GM23338 (cell line): ENCODE measurements around the gene PLA2R1. TPM values are rescaled to one million over a fixed set of nuclear protein-coding genes. Genes with fewer than 3 reads are reported as not detected.

ENCODE experiments used
- ATAC-seq: fragments of 200-7000 bp; cut with Tn5 transposase; 3 replicates; pipeline ENCODE4 v1.9.1; 2020
- DNase-seq: peaks from one replicate; pipeline ENCODE4 v3.0.0-alpha.2; 2015; ENCODE audit warnings: low spot score
- H2AFZ ChIP-seq: fragments of 200-600 bp; sonication (generic); 2 replicates; pipeline ENCODE4 v1.8.0; 2016; ENCODE audit warnings: antibody characterized with exemption, mild to moderate bottlenecking, moderate library complexity
- H3F3A ChIP-seq: fragments of 200-600 bp; sonication (generic); replicated peaks from 2 replicates; pipeline ENCODE4 v1.8.0; 2017; ENCODE audit warnings: antibody characterized with exemption, mixed run types, low read depth
- H3K27ac ChIP-seq: fragments of 200-600 bp; sonication (generic); 2 replicates; pipeline ENCODE4 v1.6.1; 2016; ENCODE audit warnings: low read depth
- H3K27me3 ChIP-seq: fragments of 200-600 bp; sonication (generic); 2 replicates; pipeline ENCODE4 v1.8.0; 2016; ENCODE audit warnings: mild to moderate bottlenecking, mixed run types, moderate library complexity; ENCODE audit not compliant: insufficient read depth
- H3K36me3 ChIP-seq: fragments of 200-600 bp; sonication (generic); 2 replicates; pipeline ENCODE4 v1.8.0; 2016; ENCODE audit warnings: mild to moderate bottlenecking; ENCODE audit not compliant: insufficient read depth
- H3K4me1 ChIP-seq: fragments of 200-600 bp; sonication (generic); 2 replicates; pipeline ENCODE4 v1.8.0; 2016; ENCODE audit warnings: mild to moderate bottlenecking, moderate library complexity; ENCODE audit not compliant: insufficient read depth
- H3K4me2 ChIP-seq: fragments of 200-600 bp; sonication (generic); 2 replicates; pipeline ENCODE4 v1.7.1; 2017; ENCODE audit warnings: mixed run types
- H3K4me3 ChIP-seq: fragments of 200-600 bp; sonication (generic); 2 replicates; pipeline ENCODE4 v1.6.1; 2016; ENCODE audit warnings: mixed run types
- H3K79me2 ChIP-seq: fragments of 200-600 bp; sonication (generic); replicated peaks from 2 replicates; pipeline ENCODE4 v1.8.0; 2017; ENCODE audit warnings: mild to moderate bottlenecking; ENCODE audit not compliant: insufficient read depth
- H3K9me2 ChIP-seq: fragments of 200-600 bp; sonication (generic); 2 replicates; pipeline ENCODE4 v1.8.0; 2017; ENCODE audit not compliant: insufficient read depth
- H4K20me1 ChIP-seq: fragments of 200-600 bp; sonication (generic); replicated peaks from 2 replicates; pipeline ENCODE4 v1.8.0; 2017; ENCODE audit warnings: mild to moderate bottlenecking; ENCODE audit not compliant: insufficient read depth
- H3K27ac Mint-ChIP-seq: 2 replicates; pipeline ENCODE4 v1.8.0; 2020; ENCODE audit warnings: inconsistent platforms, mild to moderate bottlenecking, moderate library complexity, mixed read lengths
- H3K27me3 Mint-ChIP-seq: 3 replicates; pipeline ENCODE4 v1.8.0; 2022; ENCODE audit warnings: low read depth, mild to moderate bottlenecking, moderate library complexity, mixed read lengths, inconsistent platforms; ENCODE audit not compliant: insufficient read depth, poor library complexity
- H3K36me3 Mint-ChIP-seq: 3 replicates; pipeline ENCODE4 v1.8.0; 2021; ENCODE audit warnings: low read depth, mild to moderate bottlenecking, inconsistent platforms, moderate library complexity, mixed read lengths
- H3K4me1 Mint-ChIP-seq: 3 replicates; pipeline ENCODE4 v1.8.0; 2020; ENCODE audit warnings: mild to moderate bottlenecking, inconsistent platforms, mixed read lengths
- H3K4me3 Mint-ChIP-seq: 3 replicates; pipeline ENCODE4 v1.8.0; 2021; ENCODE audit warnings: moderate library complexity, mild to moderate bottlenecking, inconsistent platforms, mixed read lengths
- H3K9me3 Mint-ChIP-seq: 3 replicates; pipeline ENCODE4 v1.8.0; 2020; ENCODE audit warnings: moderate library complexity, mild to moderate bottlenecking, inconsistent platforms, mixed read lengths
- CREB1 ChIP-seq: fragments of 250-450 bp; sonication (Bioruptor Pico); IDR thresholded peaks from 2 replicates; pipeline ENCODE4 v1.5.0; 2020; ENCODE audit warnings: low read depth, mild to moderate bottlenecking, moderate library complexity
- ETS1 ChIP-seq: IDR thresholded peaks from 2 replicates; pipeline ENCODE4 v1.6.1; 2016; ENCODE audit warnings: antibody characterized with exemption
- EZH2 ChIP-seq: fragments of 200-600 bp; sonication (generic); IDR thresholded peaks from one replicate; pipeline ENCODE4 v1.8.0; 2017; ENCODE audit warnings: antibody characterized with exemption, mild to moderate bottlenecking, low read depth; ENCODE audit not compliant: unreplicated experiment
- EZH2phosphoT487 ChIP-seq: fragments of 200-600 bp; sonication (generic); IDR thresholded peaks from one replicate; pipeline ENCODE4 v1.8.1; 2018; ENCODE audit warnings: antibody characterized with exemption; ENCODE audit not compliant: unreplicated experiment
- JUNB ChIP-seq: IDR thresholded peaks from one replicate; pipeline ENCODE4 v1.6.1; 2016; ENCODE audit warnings: antibody characterized with exemption; ENCODE audit not compliant: unreplicated experiment
- NANOG ChIP-seq: IDR thresholded peaks from 2 replicates; pipeline ENCODE4 v1.6.1; 2016; ENCODE audit warnings: antibody characterized with exemption, borderline replicate concordance
- POLR2AphosphoS5 ChIP-seq: IDR thresholded peaks from 2 replicates; pipeline ENCODE4 v1.6.1; 2016; ENCODE audit warnings: antibody characterized with exemption, low read depth
- STAT1 ChIP-seq: IDR thresholded peaks from one replicate; pipeline ENCODE4 v1.6.1; 2016; ENCODE audit warnings: antibody characterized with exemption; ENCODE audit not compliant: unreplicated experiment
- ZNF114 ChIP-seq: fragments of 250-450 bp; sonication (Bioruptor Pico); IDR thresholded peaks from 2 replicates; pipeline ENCODE4 v1.5.0; 2020; ENCODE audit warnings: mild to moderate bottlenecking, moderate library complexity
- ZNF331 ChIP-seq: fragments of 250-450 bp; sonication (Bioruptor Pico); IDR thresholded peaks from 2 replicates; pipeline ENCODE4 v1.5.0; 2020; ENCODE audit warnings: low read depth, mild to moderate bottlenecking, moderate library complexity
- polyA plus RNA-seq: library from polyadenylated mRNA; unstranded; fragments of >200 nt; fragmentation: Nextera tagmentation; extraction: Ambion mirVana; gene quantifications from 2 replicates; pipeline ENCODE4 v1.2.1, GENCODE V29; 2016
- total RNA-seq: library from RNA; depleted of rRNA; stranded (reverse); fragments of >200 nt; shearing (Covaris generic); gene quantifications from 2 replicates; pipeline ENCODE4 v1.2.3, GENCODE V29; 2014
- TF ChIP-seq, protein P1 (sequence below): fragments of 250-450 bp; sonication (Bioruptor Pico); IDR thresholded peaks from 2 replicates; pipeline ENCODE4 v1.5.0; 2020; ENCODE audit warnings: mild to moderate bottlenecking, moderate library complexity
- TF ChIP-seq, protein P2 (sequence below), 2 experiments: fragments of 200-600 bp in 1 of 2; sonication (generic) in 1 of 2; conservative IDR thresholded peaks; 2 replicates each; pipeline versions ENCODE4 v1.5.1 to v1.6.1; 2016 to 2017; ENCODE audit warnings: antibody characterized with exemption in 2 of 2, low read depth in 2 of 2, mild to moderate bottlenecking in 2 of 2, moderate library complexity in 1 of 2
- TF ChIP-seq, protein P3 (sequence below): IDR thresholded peaks from one replicate; pipeline ENCODE4 v1.6.1; 2018; ENCODE audit warnings: antibody characterized with exemption; ENCODE audit not compliant: unreplicated experiment

Gene PLA2R1
- total and polyA plus RNA-seq, 2 experiments from 2014 or later: 0.57 to 1.2 TPM

GRCh38 chr2:160045703-160046210, 16.7 kb downstream of the PLA2R1 start:
- peaks cover 7% of the 10 kb centered on the region for H3K4me1 Mint-ChIP-seq
- H3K27me3 Mint-ChIP-seq: no peaks in the 10 kb centered on the region
- H3K4me3 Mint-ChIP-seq: no peak overlapping the region
- H3K4me2 ChIP-seq: no peak overlapping the region
- 0 out of 2 replicates have a peak, but pooled peaks cover 5% of the 10 kb centered on the region for H3K9me2 ChIP-seq
- peaks cover 6% of the 10 kb centered on the region; the same call in 1 of the 2 replicates for H3K4me1 ChIP-seq
- no peaks in the 10 kb centered on the region for H3K36me3 ChIP-seq
- H2AFZ ChIP-seq: no peak overlapping the region
- H3F3A ChIP-seq: no peaks in the 10 kb centered on the region
- DNase-seq: no peak
- H3K27ac Mint-ChIP-seq: no peak overlapping the region
- no peaks in the 10 kb centered on the region for H4K20me1 ChIP-seq
- H3K27ac ChIP-seq: no peak overlapping the region
- H3K4me3 ChIP-seq: no peak overlapping the region
- TF ChIP-seq CREB1 (CRISPR knock-in tag) (no peak), ETS1 (no peak), ZNF331 (CRISPR knock-in tag) (no peak), JUNB (no peak), STAT1 (no peak), ZNF114 (CRISPR knock-in tag) (no peak), EZH2phosphoT487 (no peak), EZH2 (no peak), POLR2AphosphoS5 (no peak), NANOG (no peak)
- TF ChIP-seq, protein P1, sequence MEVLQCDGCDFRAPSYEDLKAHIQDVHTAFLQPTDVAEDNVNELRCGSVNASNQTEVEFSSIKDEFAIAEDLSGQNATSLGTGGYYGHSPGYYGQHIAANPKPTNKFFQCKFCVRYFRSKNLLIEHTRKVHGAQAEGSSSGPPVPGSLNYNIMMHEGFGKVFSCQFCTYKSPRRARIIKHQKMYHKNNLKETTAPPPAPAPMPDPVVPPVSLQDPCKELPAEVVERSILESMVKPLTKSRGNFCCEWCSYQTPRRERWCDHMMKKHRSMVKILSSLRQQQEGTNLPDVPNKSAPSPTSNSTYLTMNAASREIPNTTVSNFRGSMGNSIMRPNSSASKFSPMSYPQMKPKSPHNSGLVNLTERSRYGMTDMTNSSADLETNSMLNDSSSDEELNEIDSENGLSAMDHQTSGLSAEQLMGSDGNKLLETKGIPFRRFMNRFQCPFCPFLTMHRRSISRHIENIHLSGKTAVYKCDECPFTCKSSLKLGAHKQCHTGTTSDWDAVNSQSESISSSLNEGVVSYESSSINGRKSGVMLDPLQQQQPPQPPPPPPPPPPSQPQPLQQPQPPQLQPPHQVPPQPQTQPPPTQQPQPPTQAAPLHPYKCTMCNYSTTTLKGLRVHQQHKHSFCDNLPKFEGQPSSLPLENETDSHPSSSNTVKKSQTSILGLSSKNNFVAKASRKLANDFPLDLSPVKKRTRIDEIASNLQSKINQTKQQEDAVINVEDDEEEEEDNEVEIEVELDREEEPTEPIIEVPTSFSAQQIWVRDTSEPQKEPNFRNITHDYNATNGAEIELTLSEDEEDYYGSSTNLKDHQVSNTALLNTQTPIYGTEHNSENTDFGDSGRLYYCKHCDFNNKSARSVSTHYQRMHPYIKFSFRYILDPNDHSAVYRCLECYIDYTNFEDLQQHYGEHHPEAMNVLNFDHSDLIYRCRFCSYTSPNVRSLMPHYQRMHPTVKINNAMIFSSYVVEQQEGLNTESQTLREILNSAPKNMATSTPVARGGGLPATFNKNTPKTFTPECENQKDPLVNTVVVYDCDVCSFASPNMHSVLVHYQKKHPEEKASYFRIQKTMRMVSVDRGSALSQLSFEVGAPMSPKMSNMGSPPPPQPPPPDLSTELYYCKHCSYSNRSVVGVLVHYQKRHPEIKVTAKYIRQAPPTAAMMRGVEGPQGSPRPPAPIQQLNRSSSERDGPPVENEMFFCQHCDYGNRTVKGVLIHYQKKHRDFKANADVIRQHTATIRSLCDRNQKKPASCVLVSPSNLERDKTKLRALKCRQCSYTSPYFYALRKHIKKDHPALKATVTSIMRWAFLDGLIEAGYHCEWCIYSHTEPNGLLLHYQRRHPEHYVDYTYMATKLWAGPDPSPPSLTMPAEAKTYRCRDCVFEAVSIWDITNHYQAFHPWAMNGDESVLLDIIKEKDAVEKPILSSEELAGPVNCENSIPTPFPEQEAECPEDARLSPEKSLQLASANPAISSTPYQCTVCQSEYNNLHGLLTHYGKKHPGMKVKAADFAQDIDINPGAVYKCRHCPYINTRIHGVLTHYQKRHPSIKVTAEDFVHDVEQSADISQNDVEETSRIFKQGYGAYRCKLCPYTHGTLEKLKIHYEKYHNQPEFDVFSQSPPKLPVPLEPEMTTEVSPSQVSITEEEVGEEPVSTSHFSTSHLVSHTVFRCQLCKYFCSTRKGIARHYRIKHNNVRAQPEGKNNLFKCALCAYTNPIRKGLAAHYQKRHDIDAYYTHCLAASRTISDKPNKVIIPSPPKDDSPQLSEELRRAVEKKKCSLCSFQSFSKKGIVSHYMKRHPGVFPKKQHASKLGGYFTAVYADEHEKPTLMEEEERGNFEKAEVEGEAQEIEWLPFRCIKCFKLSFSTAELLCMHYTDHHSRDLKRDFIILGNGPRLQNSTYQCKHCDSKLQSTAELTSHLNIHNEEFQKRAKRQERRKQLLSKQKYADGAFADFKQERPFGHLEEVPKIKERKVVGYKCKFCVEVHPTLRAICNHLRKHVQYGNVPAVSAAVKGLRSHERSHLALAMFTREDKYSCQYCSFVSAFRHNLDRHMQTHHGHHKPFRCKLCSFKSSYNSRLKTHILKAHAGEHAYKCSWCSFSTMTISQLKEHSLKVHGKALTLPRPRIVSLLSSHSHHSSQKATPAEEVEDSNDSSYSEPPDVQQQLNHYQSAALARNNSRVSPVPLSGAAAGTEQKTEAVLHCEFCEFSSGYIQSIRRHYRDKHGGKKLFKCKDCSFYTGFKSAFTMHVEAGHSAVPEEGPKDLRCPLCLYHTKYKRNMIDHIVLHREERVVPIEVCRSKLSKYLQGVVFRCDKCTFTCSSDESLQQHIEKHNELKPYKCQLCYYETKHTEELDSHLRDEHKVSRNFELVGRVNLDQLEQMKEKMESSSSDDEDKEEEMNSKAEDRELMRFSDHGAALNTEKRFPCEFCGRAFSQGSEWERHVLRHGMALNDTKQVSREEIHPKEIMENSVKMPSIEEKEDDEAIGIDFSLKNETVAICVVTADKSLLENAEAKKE (CRISPR knock-in tag): no peak
- TF ChIP-seq, protein P2, sequence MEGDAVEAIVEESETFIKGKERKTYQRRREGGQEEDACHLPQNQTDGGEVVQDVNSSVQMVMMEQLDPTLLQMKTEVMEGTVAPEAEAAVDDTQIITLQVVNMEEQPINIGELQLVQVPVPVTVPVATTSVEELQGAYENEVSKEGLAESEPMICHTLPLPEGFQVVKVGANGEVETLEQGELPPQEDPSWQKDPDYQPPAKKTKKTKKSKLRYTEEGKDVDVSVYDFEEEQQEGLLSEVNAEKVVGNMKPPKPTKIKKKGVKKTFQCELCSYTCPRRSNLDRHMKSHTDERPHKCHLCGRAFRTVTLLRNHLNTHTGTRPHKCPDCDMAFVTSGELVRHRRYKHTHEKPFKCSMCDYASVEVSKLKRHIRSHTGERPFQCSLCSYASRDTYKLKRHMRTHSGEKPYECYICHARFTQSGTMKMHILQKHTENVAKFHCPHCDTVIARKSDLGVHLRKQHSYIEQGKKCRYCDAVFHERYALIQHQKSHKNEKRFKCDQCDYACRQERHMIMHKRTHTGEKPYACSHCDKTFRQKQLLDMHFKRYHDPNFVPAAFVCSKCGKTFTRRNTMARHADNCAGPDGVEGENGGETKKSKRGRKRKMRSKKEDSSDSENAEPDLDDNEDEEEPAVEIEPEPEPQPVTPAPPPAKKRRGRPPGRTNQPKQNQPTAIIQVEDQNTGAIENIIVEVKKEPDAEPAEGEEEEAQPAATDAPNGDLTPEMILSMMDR (conservative IDR thresholded peaks at IDR 0.05; ENCODE audit: low read depth in 2 of 2): no peak
- TF ChIP-seq, protein P3, sequence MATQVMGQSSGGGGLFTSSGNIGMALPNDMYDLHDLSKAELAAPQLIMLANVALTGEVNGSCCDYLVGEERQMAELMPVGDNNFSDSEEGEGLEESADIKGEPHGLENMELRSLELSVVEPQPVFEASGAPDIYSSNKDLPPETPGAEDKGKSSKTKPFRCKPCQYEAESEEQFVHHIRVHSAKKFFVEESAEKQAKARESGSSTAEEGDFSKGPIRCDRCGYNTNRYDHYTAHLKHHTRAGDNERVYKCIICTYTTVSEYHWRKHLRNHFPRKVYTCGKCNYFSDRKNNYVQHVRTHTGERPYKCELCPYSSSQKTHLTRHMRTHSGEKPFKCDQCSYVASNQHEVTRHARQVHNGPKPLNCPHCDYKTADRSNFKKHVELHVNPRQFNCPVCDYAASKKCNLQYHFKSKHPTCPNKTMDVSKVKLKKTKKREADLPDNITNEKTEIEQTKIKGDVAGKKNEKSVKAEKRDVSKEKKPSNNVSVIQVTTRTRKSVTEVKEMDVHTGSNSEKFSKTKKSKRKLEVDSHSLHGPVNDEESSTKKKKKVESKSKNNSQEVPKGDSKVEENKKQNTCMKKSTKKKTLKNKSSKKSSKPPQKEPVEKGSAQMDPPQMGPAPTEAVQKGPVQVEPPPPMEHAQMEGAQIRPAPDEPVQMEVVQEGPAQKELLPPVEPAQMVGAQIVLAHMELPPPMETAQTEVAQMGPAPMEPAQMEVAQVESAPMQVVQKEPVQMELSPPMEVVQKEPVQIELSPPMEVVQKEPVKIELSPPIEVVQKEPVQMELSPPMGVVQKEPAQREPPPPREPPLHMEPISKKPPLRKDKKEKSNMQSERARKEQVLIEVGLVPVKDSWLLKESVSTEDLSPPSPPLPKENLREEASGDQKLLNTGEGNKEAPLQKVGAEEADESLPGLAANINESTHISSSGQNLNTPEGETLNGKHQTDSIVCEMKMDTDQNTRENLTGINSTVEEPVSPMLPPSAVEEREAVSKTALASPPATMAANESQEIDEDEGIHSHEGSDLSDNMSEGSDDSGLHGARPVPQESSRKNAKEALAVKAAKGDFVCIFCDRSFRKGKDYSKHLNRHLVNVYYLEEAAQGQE: no peak
- H3K27me3 ChIP-seq: no peaks in the 10 kb centered on the region
- H3K79me2 ChIP-seq: no peaks in the 10 kb centered on the region
- no peaks in the 10 kb centered on the region; the same call in 2 of the 3 replicates for H3K9me3 Mint-ChIP-seq
- no peak for ATAC-seq
- no peaks in the 10 kb centered on the region for H3K36me3 Mint-ChIP-seq
